HAP-1 (cell line): Measurements from ENCODE around the gene POC1A.
A peak's percentile ranks its signal among the peaks of the same experiment; 100 is the strongest.

Source experiments
- DNase-seq, 2 experiments: peaks; one replicate each; pipeline ENCODE4 v3.0.0-alpha.2; 2016 to 2020; ENCODE audit warnings: low spot score in 2 of 2
- H3K27me3 ChIP-seq: fragments of 250-450 bp; sonication (Bioruptor Pico); 2 replicates; pipeline ENCODE4 v1.5.1; 2020; ENCODE audit warnings: low read depth, mild to moderate bottlenecking, moderate library complexity
- H3K36me3 ChIP-seq: fragments of 250-450 bp; sonication (Bioruptor Pico); replicated peaks from 2 replicates; pipeline ENCODE4 v1.5.1; 2020; ENCODE audit warnings: mild to moderate bottlenecking
- H3K4me1 ChIP-seq: fragments of 250-450 bp; sonication (Bioruptor Pico); 2 replicates; pipeline ENCODE4 v1.5.1; 2020; ENCODE audit warnings: mild to moderate bottlenecking
- H3K4me3 ChIP-seq: fragments of 250-450 bp; sonication (Bioruptor Pico); 2 replicates; pipeline ENCODE4 v1.5.1; 2020; ENCODE audit warnings: mild to moderate bottlenecking, moderate library complexity
- H3K9me3 ChIP-seq: fragments of 250-450 bp; sonication (Bioruptor Pico); 2 replicates; pipeline ENCODE4 v1.5.1; 2020; ENCODE audit warnings: mild to moderate bottlenecking, moderate library complexity
- in situ Hi-C: fragments of 300-500 bp; cut with MboI; formaldehyde crosslinking; loops from 3 replicates; pipeline ENCODE4 v1.14.3; 2020; ENCODE audit warnings: low sequenced_read_pairs, inconsistent platforms, mixed read lengths

Gene POC1A

DNA sequence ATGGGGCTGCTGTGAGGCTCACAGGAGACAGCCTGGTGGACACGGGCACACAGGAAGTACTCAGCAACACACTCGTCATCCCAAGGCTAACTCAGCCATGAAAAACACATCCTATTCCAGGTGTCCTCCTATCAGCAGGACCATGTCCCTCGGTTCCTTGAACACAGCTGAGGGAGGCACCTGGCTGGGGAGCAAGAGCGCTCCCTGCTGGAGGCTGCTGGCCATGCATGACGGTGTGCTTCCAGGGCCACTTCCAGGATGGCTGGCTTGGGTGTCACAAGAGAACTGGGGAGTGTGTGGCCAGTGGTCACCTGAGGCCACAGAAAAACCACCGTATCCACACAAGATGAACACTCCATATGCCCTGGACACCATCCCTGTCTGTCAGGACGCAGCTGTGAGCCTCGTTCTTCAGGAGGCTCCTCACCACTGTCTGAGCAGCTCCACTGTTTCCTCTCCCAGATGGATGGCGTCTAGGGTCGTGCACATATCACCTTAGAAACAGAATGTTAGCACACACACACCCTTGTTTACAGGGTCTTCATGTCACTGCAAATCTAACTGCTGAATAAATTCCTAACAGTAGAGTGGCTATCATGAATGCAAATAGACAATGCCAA lies 31.0 kb downstream of the POC1A start:
- DNase-seq: peak; percentile 34 to 78
- H3K9me3 ChIP-seq: no peaks in the 10 kb centered on the region
- no peaks in the 10 kb centered on the region for H3K27me3 ChIP-seq
- H3K4me1 ChIP-seq: no peaks in the 10 kb centered on the region
- in situ Hi-C loops: no loop called here
- no peak overlapping the region for H3K4me3 ChIP-seq
- peaks cover 49% of the 10 kb centered on the region for H3K36me3 ChIP-seq

GRCh38 chr3:52122491-52122890 lies 31.7 kb downstream of the POC1A start:
- H3K36me3 ChIP-seq: peaks cover 49% of the 10 kb centered on the region
- in situ Hi-C loops: no loop called here

GRCh38 chr3:52121813-52122212 lies 32.4 kb downstream of the POC1A start:
- Histone ChIP-seq H3K36me3 (peaks cover 49% of the 10 kb centered on the region), H3K4me1 (no peaks in the 10 kb centered on the region), H3K9me3 (no peaks in the 10 kb centered on the region), H3K27me3 (no peaks in the 10 kb centered on the region), H3K4me3 (no peak overlapping the region)
- in situ Hi-C loops: no loop called here
- no peak for DNase-seq

More at GRCh38 chr3:52122491-52122890, 31.7 kb downstream of the POC1A start:
- no peak overlapping the region for H3K4me3 ChIP-seq
- H3K9me3 ChIP-seq: no peaks in the 10 kb centered on the region
- no peak for DNase-seq
- H3K27me3 ChIP-seq: no peaks in the 10 kb centered on the region
- H3K4me1 ChIP-seq: no peaks in the 10 kb centered on the region

DNA sequence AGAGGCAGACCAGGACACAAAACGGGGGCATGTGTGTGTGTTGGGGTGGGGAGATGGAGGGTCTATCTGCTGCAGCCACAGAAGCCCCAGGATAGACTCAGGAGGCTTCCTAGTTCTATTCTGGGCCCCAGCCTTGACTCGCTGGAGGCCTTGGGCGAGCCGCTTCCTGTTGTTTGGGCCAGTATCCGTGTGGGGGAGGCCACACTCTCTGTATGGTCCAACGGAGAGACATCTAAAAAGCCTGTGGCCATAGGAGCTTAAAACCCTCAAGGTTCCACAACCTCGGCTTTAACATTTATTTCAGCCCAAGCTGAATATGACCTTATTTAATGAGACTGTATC lies 32.8 kb downstream of the POC1A start:
- Histone ChIP-seq H3K4me3 (no peak overlapping the region), H3K4me1 (no peaks in the 10 kb centered on the region), H3K9me3 (no peaks in the 10 kb centered on the region), H3K27me3 (no peaks in the 10 kb centered on the region), H3K36me3 (peaks cover 49% of the 10 kb centered on the region)
- in situ Hi-C loops: no loop called here
- DNase-seq: no peak

GRCh38 chr3:52120556-52121463 lies 33.4 kb downstream of the POC1A start:
- Histone ChIP-seq H3K9me3 (no peaks in the 10 kb centered on the region), H3K27me3 (no peaks in the 10 kb centered on the region), H3K4me3 (no peak overlapping the region), H3K36me3 (peaks cover 56% of the 10 kb centered on the region), H3K4me1 (no peaks in the 10 kb centered on the region)
- DNase-seq: no peak
- in situ Hi-C loops: no loop called here

DNA sequence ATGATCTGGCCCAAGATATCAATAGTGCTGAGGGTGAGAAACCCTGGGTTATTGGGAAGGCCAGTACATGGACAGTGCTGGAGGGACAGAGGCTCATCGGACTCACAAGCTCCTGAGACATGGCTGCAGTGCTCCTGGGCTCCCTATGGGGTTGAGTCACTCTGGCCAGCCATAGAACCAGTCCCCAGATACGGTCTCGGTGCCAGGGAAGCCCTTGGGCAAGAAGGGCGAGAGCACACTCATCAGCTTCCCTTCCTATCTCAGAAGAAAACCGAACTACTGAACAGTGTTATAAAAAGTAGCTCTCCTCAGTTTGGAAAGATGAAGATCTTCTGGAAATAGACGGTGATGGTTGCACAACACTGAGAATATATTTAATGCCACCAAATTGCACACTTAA lies 34.4 kb downstream of the POC1A start:
- in situ Hi-C loops: no loop called here
- Histone ChIP-seq H3K4me1 (no peaks in the 10 kb centered on the region), H3K9me3 (no peaks in the 10 kb centered on the region), H3K36me3 (peaks cover 52% of the 10 kb centered on the region), H3K4me3 (no peak overlapping the region), H3K27me3 (no peaks in the 10 kb centered on the region)
- no peak for DNase-seq

DNA sequence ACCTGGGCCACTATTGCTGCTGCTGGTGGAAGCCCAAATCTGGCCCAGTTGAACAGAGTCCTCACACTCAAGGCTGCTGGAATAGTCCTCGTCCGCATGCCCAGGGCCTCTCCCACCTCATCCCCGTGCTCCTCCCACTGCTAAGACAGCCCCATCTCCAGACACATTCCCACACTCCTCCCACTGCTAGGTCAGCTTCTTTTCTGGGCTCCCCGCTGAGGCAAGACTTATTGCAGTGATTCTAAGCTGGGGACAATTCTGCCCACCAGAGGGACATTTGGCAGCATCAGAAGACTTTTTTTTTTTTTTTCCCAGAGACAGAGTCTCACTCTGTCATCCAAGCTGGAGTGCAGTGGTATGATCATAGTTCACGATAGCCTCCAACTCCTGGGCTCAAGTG lies 35.1 kb downstream of the POC1A start:
- Histone ChIP-seq H3K4me1 (no peaks in the 10 kb centered on the region), H3K36me3 (peaks cover 47% of the 10 kb centered on the region), H3K9me3 (no peaks in the 10 kb centered on the region), H3K4me3 (no peak overlapping the region), H3K27me3 (no peaks in the 10 kb centered on the region)
- no peak for DNase-seq
- in situ Hi-C loops: no loop called here

GRCh38 chr3:52118156-52118875 lies 35.9 kb downstream of the POC1A start:
- H3K27me3 ChIP-seq: no peaks in the 10 kb centered on the region
- in situ Hi-C loops: no loop called here
- no peaks in the 10 kb centered on the region for H3K4me1 ChIP-seq
- DNase-seq: no peak
- peaks cover 39% of the 10 kb centered on the region for H3K36me3 ChIP-seq
- H3K9me3 ChIP-seq: no peaks in the 10 kb centered on the region
- H3K4me3 ChIP-seq: no peak overlapping the region

DNA sequence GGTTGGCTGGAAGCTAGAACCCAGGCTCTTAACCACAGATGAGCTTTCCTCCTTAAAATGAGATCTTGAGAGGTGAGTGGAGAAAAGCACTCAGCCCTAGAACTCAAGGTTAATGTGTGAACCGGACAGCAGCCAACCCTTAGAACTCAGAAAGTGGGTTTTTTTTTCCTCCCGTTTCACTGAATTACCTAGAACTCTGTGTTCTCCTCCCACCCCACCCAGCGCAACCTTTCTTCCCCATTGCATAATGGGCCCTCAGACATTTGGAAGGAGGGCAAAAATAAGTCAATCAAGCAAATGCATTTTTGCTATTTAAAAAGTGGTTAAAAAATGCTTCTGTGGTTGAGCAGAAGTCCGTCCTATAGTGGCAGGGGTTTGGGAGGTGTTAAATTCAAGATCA lies 36.7 kb downstream of the POC1A start:
- no peak for DNase-seq
- no peaks in the 10 kb centered on the region for H3K4me1 ChIP-seq
- no peak overlapping the region for H3K4me3 ChIP-seq
- no peaks in the 10 kb centered on the region for H3K27me3 ChIP-seq
- no peaks in the 10 kb centered on the region for H3K9me3 ChIP-seq
- in situ Hi-C loops: no loop called here
- peaks cover 31% of the 10 kb centered on the region for H3K36me3 ChIP-seq

- H3K4me3 ChIP-seq: no peak overlapping the region
- peaks cover 15% of the 10 kb centered on the region for H3K36me3 ChIP-seq
- in situ Hi-C loops: no loop called here
- H3K9me3 ChIP-seq: no peaks in the 10 kb centered on the region
- no peak for DNase-seq
- H3K27me3 ChIP-seq: no peaks in the 10 kb centered on the region
- H3K4me1 ChIP-seq: peaks cover 10% of the 10 kb centered on the region
Measured at GRCh38 chr3:52112056-52112455, 42.2 kb downstream of the POC1A start.

DNA sequence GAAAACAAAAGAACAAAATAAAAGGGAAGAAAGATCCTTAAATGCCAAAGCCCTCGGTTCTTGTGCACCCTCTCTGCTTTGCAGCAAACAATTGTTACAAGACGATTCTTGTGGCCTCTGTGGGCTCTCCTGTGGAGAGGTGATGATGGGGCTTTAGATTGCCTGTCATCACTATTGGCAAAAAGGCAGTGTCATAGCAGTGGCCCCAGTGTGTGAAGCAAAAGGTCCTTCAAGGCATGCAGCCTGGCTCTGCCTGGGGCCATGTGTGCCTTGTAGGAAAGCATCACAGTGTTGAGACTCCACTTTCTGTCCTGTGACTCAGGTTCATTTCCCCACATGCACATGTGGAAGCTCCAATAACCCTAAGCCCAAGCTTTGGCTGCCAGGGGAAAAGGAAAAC lies 43.7 kb downstream of the POC1A start:
- peaks cover 10% of the 10 kb centered on the region for H3K36me3 ChIP-seq
- DNase-seq: no peak
- in situ Hi-C loops: no loop called here
- H3K4me3 ChIP-seq: no peak overlapping the region
- no peaks in the 10 kb centered on the region for H3K9me3 ChIP-seq
- H3K4me1 ChIP-seq: peaks cover 10% of the 10 kb centered on the region
- H3K27me3 ChIP-seq: no peaks in the 10 kb centered on the region

- in situ Hi-C loops: no loop called here
- Histone ChIP-seq H3K9me3 (no peaks in the 10 kb centered on the region), H3K4me1 (peaks cover 10% of the 10 kb centered on the region), H3K4me3 (no peak overlapping the region), H3K27me3 (no peaks in the 10 kb centered on the region), H3K36me3 (peaks cover 10% of the 10 kb centered on the region)
- DNase-seq: no peak
Measured at GRCh38 chr3:52109611-52110301, 44.5 kb downstream of the POC1A start.

DNA sequence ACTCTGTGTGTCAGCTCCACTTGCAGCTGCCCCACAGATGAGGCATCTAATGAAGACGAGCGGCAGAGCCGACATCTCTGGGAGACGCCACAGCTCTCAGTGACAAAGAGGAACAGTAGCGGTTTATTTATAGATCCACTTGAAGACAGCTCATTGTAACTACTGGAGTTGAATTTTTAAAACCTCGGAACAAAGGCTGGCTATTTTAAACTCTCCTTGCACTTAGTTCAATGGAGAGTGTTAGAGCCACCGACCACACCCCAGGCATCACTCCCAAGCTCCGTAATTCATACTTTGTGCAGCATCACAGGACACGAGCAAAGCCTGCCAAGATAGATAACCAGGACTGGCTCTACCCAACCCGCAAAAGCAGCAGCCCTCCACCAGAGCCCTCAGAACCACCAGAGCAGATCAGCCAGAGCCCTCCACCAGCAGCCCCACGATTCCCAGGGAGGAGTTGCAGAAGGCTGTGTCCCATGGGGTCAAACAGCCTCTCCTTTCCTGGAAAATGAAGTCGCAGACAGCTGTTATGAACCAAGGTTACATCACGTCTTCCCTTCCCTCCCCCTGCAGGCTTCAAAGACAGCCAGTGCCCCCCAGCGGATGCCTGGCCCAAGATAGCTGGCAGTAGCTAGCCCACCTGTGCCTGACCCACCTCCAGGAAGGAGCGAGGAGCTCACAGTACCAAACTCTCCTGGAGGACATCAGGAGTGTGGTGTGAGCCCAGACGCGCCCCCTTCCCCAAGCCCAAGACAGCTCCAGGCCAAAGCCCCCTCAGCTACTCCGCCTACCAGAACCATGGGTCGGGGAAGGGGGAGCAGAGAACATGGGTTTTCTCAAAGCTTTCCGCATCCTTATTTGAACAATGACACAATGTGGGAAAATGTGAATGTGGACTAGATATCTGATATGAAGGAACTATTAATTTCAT lies 45.7 kb downstream of the POC1A start:
- in situ Hi-C loops: no loop called here
- H3K4me3 ChIP-seq: no peak overlapping the region
- no peaks in the 10 kb centered on the region for H3K27me3 ChIP-seq
- H3K36me3 ChIP-seq: peaks cover 15% of the 10 kb centered on the region
- peak; percentile 20 to 41 for DNase-seq
- H3K9me3 ChIP-seq: no peaks in the 10 kb centered on the region
- peaks cover 10% of the 10 kb centered on the region for H3K4me1 ChIP-seq
